MCF 10A (cell line): Measurements from ENCODE around the gene STYK1. TPM values are rescaled to one million over a fixed set of nuclear protein-coding genes. Genes with fewer than 3 reads are reported as not detected.
A peak's percentile ranks its signal among the peaks of the same experiment; 100 is the strongest.
"Not testable (repeated sequence)": the region's sequence is repeated elsewhere in the genome, so short reads cannot be mapped to it uniquely, and the experiment has no call there.

Experiments used
- BruUV-seq: library from RNA; stranded (reverse); fragments of 400-500 nt; replicated peaks from 2 replicates; lab custom pipeline; 2021; lab: Mats Ljungman, UMichigan
- CTCF ChIA-PET: fragments of 300-600 bp; sonication (Branson Sonifier 250); formaldehyde crosslinking; extraction: SDS; loops from one replicate; lab custom pipeline; 2021; ENCODE audit warnings: antibody characterized with exemption, inconsistent platforms; lab: Yijun Ruan, JAX
- POLR2A ChIA-PET: fragments of 300-600, 350-650 bp; sonication (Branson Sonifier 250); formaldehyde crosslinking; extraction: SDS; loops from one replicate; lab custom pipeline; 2020; ENCODE audit warnings: antibody characterized with exemption, inconsistent platforms; lab: Yijun Ruan, JAX
- DNase-seq: peaks from one replicate; pipeline ENCODE4 v3.0.0-alpha.2; 2018; ENCODE audit not compliant: unreplicated experiment
- H3K27ac Mint-ChIP-seq: one replicate; pipeline ENCODE4 v1.8.0; 2022; ENCODE audit warnings: mild to moderate bottlenecking, low read depth, mixed read lengths; ENCODE audit not compliant: unreplicated experiment
- H3K27me3 Mint-ChIP-seq: one replicate; pipeline ENCODE4 v1.8.0; 2022; ENCODE audit warnings: mixed read lengths; ENCODE audit not compliant: insufficient read depth, unreplicated experiment
- H3K36me3 Mint-ChIP-seq: one replicate; pipeline ENCODE4 v1.8.0; 2022; ENCODE audit warnings: mild to moderate bottlenecking, moderate library complexity, mixed read lengths; ENCODE audit not compliant: insufficient read depth, unreplicated experiment
- H3K4me1 Mint-ChIP-seq: one replicate; pipeline ENCODE4 v1.8.0; 2022; ENCODE audit warnings: mixed read lengths; ENCODE audit not compliant: insufficient read depth, unreplicated experiment
- H3K4me3 Mint-ChIP-seq: one replicate; pipeline ENCODE4 v1.8.0; 2022; ENCODE audit warnings: mild to moderate bottlenecking, moderate library complexity, mixed read lengths; ENCODE audit not compliant: unreplicated experiment
- H3K9me3 Mint-ChIP-seq: one replicate; pipeline ENCODE4 v1.8.0; 2022; ENCODE audit warnings: mixed read lengths; ENCODE audit not compliant: unreplicated experiment
- intact Hi-C: fragments of 100-400 bp; cut with micrococcal nuclease; formaldehyde crosslinking; loops from 2 replicates; pipeline ENCODE4 v1.14.1; 2022
- total RNA-seq: library from RNA; stranded (reverse); gene quantifications from 2 replicates; pipeline ENCODE4 v1.2.3, GENCODE V29; 2022
- TF ChIP-seq, protein P1 (sequence below): fragments of 200-600 bp; IDR thresholded peaks from one replicate; pipeline ENCODE4 v1.8.0; 2022; ENCODE audit warnings: antibody characterized with exemption, mild to moderate bottlenecking; ENCODE audit not compliant: unreplicated experiment

Gene STYK1
- total RNA-seq, 1 experiment from 2014 or later, result 0.14 TPM

DNA sequence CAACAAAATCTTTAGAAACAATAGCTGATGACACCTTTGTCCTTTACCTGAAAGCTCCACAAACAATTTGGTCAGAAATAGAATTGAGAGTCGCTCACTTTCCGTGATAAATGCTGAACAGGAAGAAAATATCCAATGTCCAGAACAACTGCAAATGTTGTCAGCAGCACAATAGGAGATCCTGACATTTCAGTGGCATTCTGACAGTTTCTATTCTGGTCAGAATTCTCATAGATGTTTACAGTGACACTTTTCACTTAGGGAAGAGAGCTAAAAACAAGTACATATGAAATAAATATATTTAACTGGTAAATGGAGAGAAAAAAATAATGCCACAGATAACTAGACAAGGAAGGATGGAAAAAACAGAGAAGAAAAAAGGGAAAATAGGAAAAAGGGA, 99.5 kb downstream of the STYK1 start:
- Mint-ChIP-seq H3K4me3 (no peak overlapping the region), H3K36me3 (no peaks in the 10 kb centered on the region), H3K4me1 (peaks cover 8% of the 10 kb centered on the region), H3K27me3 (no peaks in the 10 kb centered on the region), H3K27ac (no peak overlapping the region), H3K9me3 (no peaks in the 10 kb centered on the region)
- POLR2A ChIA-PET, result interaction anchor here (0.5 to 0.6 kb wide), 2 partner anchors 143 to 476 kb away, joined by 3 to 4 read pairs; partner anchors contain the start of gene CLEC1A
- BruUV-seq, result no TSS peak
- CTCF ChIA-PET, result interaction anchor here (1.3 kb wide), 1 partner anchor 338 kb away, joined by 3 read pairs; no protein-coding TSS in a partner anchor
- intact Hi-C loops, result no loop called here
- DNase-seq, result no peak
- TF ChIP-seq, protein P1, sequence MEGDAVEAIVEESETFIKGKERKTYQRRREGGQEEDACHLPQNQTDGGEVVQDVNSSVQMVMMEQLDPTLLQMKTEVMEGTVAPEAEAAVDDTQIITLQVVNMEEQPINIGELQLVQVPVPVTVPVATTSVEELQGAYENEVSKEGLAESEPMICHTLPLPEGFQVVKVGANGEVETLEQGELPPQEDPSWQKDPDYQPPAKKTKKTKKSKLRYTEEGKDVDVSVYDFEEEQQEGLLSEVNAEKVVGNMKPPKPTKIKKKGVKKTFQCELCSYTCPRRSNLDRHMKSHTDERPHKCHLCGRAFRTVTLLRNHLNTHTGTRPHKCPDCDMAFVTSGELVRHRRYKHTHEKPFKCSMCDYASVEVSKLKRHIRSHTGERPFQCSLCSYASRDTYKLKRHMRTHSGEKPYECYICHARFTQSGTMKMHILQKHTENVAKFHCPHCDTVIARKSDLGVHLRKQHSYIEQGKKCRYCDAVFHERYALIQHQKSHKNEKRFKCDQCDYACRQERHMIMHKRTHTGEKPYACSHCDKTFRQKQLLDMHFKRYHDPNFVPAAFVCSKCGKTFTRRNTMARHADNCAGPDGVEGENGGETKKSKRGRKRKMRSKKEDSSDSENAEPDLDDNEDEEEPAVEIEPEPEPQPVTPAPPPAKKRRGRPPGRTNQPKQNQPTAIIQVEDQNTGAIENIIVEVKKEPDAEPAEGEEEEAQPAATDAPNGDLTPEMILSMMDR, result no peak

DNA sequence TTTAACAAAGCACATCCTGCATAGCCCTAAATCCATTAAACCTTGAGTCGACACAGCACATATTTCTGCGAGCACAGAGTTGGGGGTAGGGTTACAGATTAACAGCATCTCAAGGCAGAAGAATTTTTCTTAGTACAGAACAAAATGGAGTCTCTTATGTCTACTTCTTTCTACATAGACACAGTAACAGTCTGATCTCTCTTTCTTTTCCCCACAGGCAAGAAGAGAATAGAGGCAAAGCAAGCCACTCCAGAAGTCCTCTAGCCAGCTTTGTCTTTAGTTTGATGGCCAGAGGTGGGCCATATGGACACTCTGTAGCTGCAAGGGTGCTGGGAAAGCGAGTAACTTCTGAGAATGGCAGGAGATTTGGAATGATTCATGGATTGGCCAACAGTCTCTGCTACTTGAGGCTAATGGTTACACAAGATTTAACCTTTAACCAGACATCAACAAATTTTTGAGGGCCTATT, 101.8 kb downstream of the STYK1 start:
- H3K4me1 Mint-ChIP-seq, H3K4me3 Mint-ChIP-seq, CTCF ChIA-PET, POLR2A ChIA-PET, H3K27me3 Mint-ChIP-seq, H3K36me3 Mint-ChIP-seq, BruUV-seq, H3K27ac Mint-ChIP-seq, intact Hi-C loops, H3K9me3 Mint-ChIP-seq: not testable (repeated sequence)
- DNase-seq, result peak; percentile 86

DNA sequence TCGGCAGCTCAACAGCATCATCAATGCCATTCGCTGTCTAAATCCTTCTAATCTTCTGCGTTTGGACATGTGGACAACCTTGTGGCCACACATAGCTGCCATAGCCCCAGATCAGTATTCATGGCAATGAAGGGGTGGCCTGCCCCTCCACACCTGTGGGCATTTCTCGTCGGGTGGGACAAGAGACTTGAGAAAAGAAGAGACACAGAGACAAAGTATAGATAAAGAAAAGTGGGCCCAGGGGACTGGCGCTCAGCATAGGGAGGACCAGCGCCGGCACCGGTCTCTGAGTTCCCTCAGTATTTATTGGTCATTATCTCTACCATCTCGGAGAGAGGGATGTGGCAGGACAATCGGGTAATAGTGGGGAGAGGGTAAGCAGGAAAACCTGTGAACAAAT, 102.7 kb downstream of the STYK1 start:
- peaks cover 8% of the 10 kb centered on the region for H3K4me1 Mint-ChIP-seq
- H3K36me3 Mint-ChIP-seq, result no peaks in the 10 kb centered on the region
- intact Hi-C loops, result no loop called here
- TF ChIP-seq, protein P1, result no peak
- no peak overlapping the region for H3K27ac Mint-ChIP-seq
- H3K9me3 Mint-ChIP-seq, result no peaks in the 10 kb centered on the region
- POLR2A ChIA-PET, result no interaction called here
- H3K27me3 Mint-ChIP-seq, result no peaks in the 10 kb centered on the region
- CTCF ChIA-PET, result interaction anchor here (0.6 to 1.1 kb wide), 5 partner anchors 9 to 204 kb away, joined by 3 to 5 read pairs (median 3); no protein-coding TSS in a partner anchor
- no peak overlapping the region for H3K4me3 Mint-ChIP-seq
- BruUV-seq, result no TSS peak
- DNase-seq, result no peak

Other genes starting within 250 kb of the STYK1 start
- gene KLRC2, start 238.0 kb downstream of the STYK1 start, total RNA-seq, result 1.9 and 5.2 TPM in 2 replicates
- gene KLRC1, start 220.7 kb downstream of the STYK1 start, total RNA-seq, result not detected in 2 replicates
- 7.9 and 9.3 TPM in 2 replicates for gene EIF2S3B, start 168.2 kb downstream of the STYK1 start, total RNA-seq
- gene MAGOHB, start 60.4 kb downstream of the STYK1 start, total RNA-seq, result 36.8 and 44.5 TPM in 2 replicates
- 545 and 577 TPM in 2 replicates for gene YBX3, start 49.3 kb upstream of the STYK1 start, total RNA-seq
- gene TAS2R7, start 128.6 kb upstream of the STYK1 start, total RNA-seq, result not detected in 2 replicates
- not detected in 2 replicates for gene TAS2R8, start 133.2 kb upstream of the STYK1 start, total RNA-seq
- gene TAS2R9, start 136.1 kb upstream of the STYK1 start, total RNA-seq, result not detected in 2 replicates
- gene TAS2R10, start 152.3 kb upstream of the STYK1 start, total RNA-seq, result 0.91 and 2.1 TPM in 2 replicates
- gene PRR4, start 175.4 kb upstream of the STYK1 start, total RNA-seq, result 4.6 and 7.7 TPM in 2 replicates
- gene PRH1, start 210.2 kb upstream of the STYK1 start, total RNA-seq, result 11.4 and 11.7 TPM in 2 replicates
- gene TAS2R13, start 235.5 kb upstream of the STYK1 start, total RNA-seq, result 0.68 and 0.93 TPM in 2 replicates